SIG-M5 treated with dmso at 0.1 percent for 504 hours (cell line): ENCODE measurements around the gene PCDHGA8.
"Not testable (repeated sequence)": the region's sequence is repeated elsewhere in the genome, so short reads cannot be mapped to it uniquely, and the experiment has no call there.

Experiments
- DNase-seq: peaks from one replicate; lab custom pipeline; 2025; ENCODE audit not compliant: unreplicated experiment; lab: John Stamatoyannopoulos, UW

The PCDHGA8 gene

GRCh38 chr5:141369994-141370848, 22.2 kb upstream of the PCDHGA8 start, which contains the start of gene PCDHGB3:
Gene PCDHGB3, plus strand, starts transcription at chr5:141370242. Its CDS starts 153 bp downstream, at chr5:141370395.
- no peak for DNase-seq

- no peak for DNase-seq
These were observed 20.6 kb upstream of the PCDHGA8 start for GRCh38 chr5:141371572-141372475.

- DNase-seq: no peak
These were observed 18.6 kb upstream of the PCDHGA8 start, which contains the start of gene PCDHGA6 for GRCh38 chr5:141373673-141374317. Gene PCDHGA6, plus strand, starts transcription at chr5:141373891. Its CDS starts 193 bp downstream, at chr5:141374084.

- DNase-seq: no peak
These were observed 17.8 kb upstream of the PCDHGA8 start for GRCh38 chr5:141374627-141375026.

GRCh38 chr5:141375444-141376155, 16.8 kb upstream of the PCDHGA8 start:
- DNase-seq: not testable (repeated sequence)

- no peak for DNase-seq
These were observed 9.8 kb upstream of the PCDHGA8 start, which contains the start of gene PCDHGA7 for GRCh38 chr5:141382469-141383294. Gene PCDHGA7, plus strand, starts transcription at chr5:141382742. Its CDS starts 158 bp downstream, at chr5:141382900.

GRCh38 chr5:141383345-141383744, 9.1 kb upstream of the PCDHGA8 start:
- DNase-seq: no peak

- DNase-seq: no peak
These were observed 7.8 kb upstream of the PCDHGA8 start for GRCh38 chr5:141384471-141385267.

GRCh38 chr5:141387557-141388311, 4.7 kb upstream of the PCDHGA8 start, which contains the start of gene PCDHGB4:
Gene PCDHGB4, plus strand, starts transcription at chr5:141387698. Its CDS starts 187 bp downstream, at chr5:141387885.
- DNase-seq: not testable (repeated sequence)

- no peak for DNase-seq
These were observed 3.8 kb upstream of the PCDHGA8 start for GRCh38 chr5:141388661-141389060.

- DNase-seq: no peak
These were observed 3.0 kb upstream of the PCDHGA8 start for GRCh38 chr5:141389153-141390042.

- no peak for DNase-seq
These were observed 834 bp downstream of the PCDHGA8 start for GRCh38 chr5:141393267-141393666.

GRCh38 chr5:141394401-141395187, 2.2 kb downstream of the PCDHGA8 start:
- DNase-seq: not testable (repeated sequence)

GRCh38 chr5:141397756-141398551, 5.5 kb downstream of the PCDHGA8 start, which contains the start of gene PCDHGB5:
Gene PCDHGB5, plus strand, starts transcription at chr5:141397947. Its CDS starts 181 bp downstream, at chr5:141398128.
- DNase-seq: not testable (repeated sequence)

- no peak for DNase-seq
These were observed 6.2 kb downstream of the PCDHGA8 start for GRCh38 chr5:141398608-141399007.
